Measurements from ENCODE around the gene WNT7B. TPM values are rescaled to one million over a fixed set of nuclear protein-coding genes. Genes with fewer than 3 reads are reported as not detected.

The WNT7B gene
- total RNA-seq, 1 experiment from 2014 or later = 66.9 TPM

DNA sequence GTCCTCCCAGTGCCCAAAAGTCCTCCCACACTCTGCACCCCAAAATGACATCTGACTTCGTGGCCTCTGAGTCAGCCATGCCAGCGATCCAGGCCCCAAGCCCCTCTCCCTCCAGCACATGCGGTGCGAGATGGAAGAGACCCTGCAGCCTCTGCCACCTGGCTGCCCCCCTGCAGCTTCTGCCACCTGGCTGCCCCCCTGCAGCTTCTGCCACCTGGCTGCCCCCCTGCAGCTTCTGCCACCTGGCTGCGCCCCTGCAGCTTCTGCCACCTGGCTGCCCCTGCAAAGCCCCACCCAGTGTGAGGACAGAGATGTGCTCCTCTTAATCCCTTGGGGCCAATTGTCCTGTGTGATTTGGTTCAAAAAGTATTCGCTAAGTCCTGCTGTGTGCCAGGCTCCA lies 68.0 kb downstream of the WNT7B start:
- TF ChIP-seq, protein P1, sequence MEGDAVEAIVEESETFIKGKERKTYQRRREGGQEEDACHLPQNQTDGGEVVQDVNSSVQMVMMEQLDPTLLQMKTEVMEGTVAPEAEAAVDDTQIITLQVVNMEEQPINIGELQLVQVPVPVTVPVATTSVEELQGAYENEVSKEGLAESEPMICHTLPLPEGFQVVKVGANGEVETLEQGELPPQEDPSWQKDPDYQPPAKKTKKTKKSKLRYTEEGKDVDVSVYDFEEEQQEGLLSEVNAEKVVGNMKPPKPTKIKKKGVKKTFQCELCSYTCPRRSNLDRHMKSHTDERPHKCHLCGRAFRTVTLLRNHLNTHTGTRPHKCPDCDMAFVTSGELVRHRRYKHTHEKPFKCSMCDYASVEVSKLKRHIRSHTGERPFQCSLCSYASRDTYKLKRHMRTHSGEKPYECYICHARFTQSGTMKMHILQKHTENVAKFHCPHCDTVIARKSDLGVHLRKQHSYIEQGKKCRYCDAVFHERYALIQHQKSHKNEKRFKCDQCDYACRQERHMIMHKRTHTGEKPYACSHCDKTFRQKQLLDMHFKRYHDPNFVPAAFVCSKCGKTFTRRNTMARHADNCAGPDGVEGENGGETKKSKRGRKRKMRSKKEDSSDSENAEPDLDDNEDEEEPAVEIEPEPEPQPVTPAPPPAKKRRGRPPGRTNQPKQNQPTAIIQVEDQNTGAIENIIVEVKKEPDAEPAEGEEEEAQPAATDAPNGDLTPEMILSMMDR (conservative IDR thresholded peaks at IDR 0.05) = no peak
- no peak for TF ChIP-seq EZH2 (IDR thresholded peaks at IDR 0.05; ENCODE audit: low read depth)
- intact Hi-C loops (cut with micrococcal nuclease; ENCODE audit: unreplicated experiment) = no loop called here
- ChIA-PET POLR2A (ENCODE audit: unreplicated experiment) (no interaction called here), CTCF (no interaction called here)
- DNase-seq = no peak
- Histone ChIP-seq H4K20me1 (ENCODE audit: insufficient read depth) (no peaks in the 10 kb centered on the region), H3K36me3 (ENCODE audit: low read depth) (no peaks in the 10 kb centered on the region), H3K9me2 (ENCODE audit: insufficient read depth) (no peaks in the 10 kb centered on the region), H2AFZ (no peak overlapping the region), H3K27ac (no peak overlapping the region), H3K4me2 (no peak overlapping the region), H3K9me3 (ENCODE audit: insufficient read depth, low read depth) (0 out of 2 replicates have a peak, but pooled peaks cover 2% of the 10 kb centered on the region), H3K4me3 (no peak overlapping the region), H3K27me3 (ENCODE audit: insufficient read depth, low read depth) (no peaks in the 10 kb centered on the region), H3K4me1 (replicated peaks; ENCODE audit: insufficient read depth) (peaks cover 36% of the 10 kb centered on the region), H3F3A (ENCODE audit: insufficient read depth, low read depth) (peaks cover 28% of the 10 kb centered on the region; the same call in 1 of the 2 replicates), H3K79me2 (ENCODE audit: low read depth) (no peaks in the 10 kb centered on the region)
- BruUV-seq (replicated peaks) = no TSS peak

DNA sequence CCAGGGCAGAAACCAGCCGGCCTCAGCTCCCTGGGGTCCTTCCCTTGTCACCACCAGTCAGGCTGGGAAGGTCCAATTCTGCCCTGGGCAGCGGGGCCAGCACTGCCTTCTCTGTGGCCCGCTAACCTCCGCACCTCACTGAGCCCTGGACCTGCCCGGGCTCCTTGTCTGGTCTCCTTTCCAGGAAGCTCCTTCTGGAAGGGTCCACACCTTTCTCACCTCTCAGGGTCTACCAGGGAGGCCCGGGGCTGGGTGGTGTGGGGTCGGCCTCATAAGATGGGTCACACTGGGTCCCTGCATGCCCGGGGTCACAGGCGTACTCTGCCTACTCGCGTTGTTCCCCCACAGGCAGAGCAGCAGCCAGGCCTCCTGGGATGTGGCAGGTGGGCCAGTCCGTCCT lies 69.0 kb downstream of the WNT7B start:
- intact Hi-C loops (cut with micrococcal nuclease; ENCODE audit: unreplicated experiment) = no loop called here
- DNase-seq = no peak
- no TSS peak for BruUV-seq (replicated peaks)
- H2AFZ ChIP-seq = no peak overlapping the region
- ChIA-PET CTCF (no interaction called here), POLR2A (ENCODE audit: unreplicated experiment) (no interaction called here)
- H3K9me2 ChIP-seq (ENCODE audit: insufficient read depth) = no peaks in the 10 kb centered on the region
- H3K4me2 ChIP-seq = no peak overlapping the region
- H3K27ac ChIP-seq = no peak overlapping the region
- H3F3A ChIP-seq (ENCODE audit: insufficient read depth, low read depth) = peaks cover 31% of the 10 kb centered on the region; the same call in 1 of the 2 replicates
- H3K27me3 ChIP-seq (ENCODE audit: insufficient read depth, low read depth) = no peaks in the 10 kb centered on the region
- H3K4me3 ChIP-seq = no peak overlapping the region
- no peaks in the 10 kb centered on the region for H4K20me1 ChIP-seq (ENCODE audit: insufficient read depth)
- TF ChIP-seq, protein P1 (conservative IDR thresholded peaks at IDR 0.05) = no peak
- no peak for TF ChIP-seq EZH2 (IDR thresholded peaks at IDR 0.05; ENCODE audit: low read depth)
- H3K79me2 ChIP-seq (ENCODE audit: low read depth) = no peaks in the 10 kb centered on the region
- peaks cover 36% of the 10 kb centered on the region for H3K4me1 ChIP-seq (replicated peaks; ENCODE audit: insufficient read depth)
- no peaks in the 10 kb centered on the region for H3K36me3 ChIP-seq (ENCODE audit: low read depth)
- no peaks in the 10 kb centered on the region for H3K9me3 ChIP-seq (ENCODE audit: insufficient read depth, low read depth)

DNA sequence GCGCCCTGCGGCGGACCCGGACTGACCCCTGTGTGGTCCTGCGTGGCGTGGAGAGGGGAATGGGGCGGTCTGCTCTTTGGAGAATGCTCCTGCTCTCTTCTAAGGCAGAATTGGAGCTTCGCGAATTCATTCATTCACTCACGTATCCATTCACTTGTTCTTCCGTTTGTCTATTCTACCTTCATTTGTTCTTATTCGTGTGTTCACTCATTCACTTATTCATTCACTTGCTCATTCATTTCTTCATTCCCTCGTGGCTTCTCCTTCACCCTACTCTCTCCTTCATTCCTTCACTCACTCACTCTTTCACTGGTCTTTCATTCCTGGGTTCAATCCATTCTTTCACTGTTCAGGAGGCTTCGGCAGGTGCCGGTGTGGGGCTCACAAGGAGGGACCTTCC lies 69.6 kb downstream of the WNT7B start:
- no peaks in the 10 kb centered on the region for H3K9me2 ChIP-seq (ENCODE audit: insufficient read depth)
- no peak overlapping the region for H3K4me3 ChIP-seq
- no peaks in the 10 kb centered on the region for H3K36me3 ChIP-seq (ENCODE audit: low read depth)
- no TSS peak for BruUV-seq (replicated peaks)
- no peaks in the 10 kb centered on the region for H3K79me2 ChIP-seq (ENCODE audit: low read depth)
- no peaks in the 10 kb centered on the region for H4K20me1 ChIP-seq (ENCODE audit: insufficient read depth)
- no peak overlapping the region for H3K27ac ChIP-seq
- ChIA-PET POLR2A (ENCODE audit: unreplicated experiment) (no interaction called here), CTCF (no interaction called here)
- intact Hi-C loops (cut with micrococcal nuclease; ENCODE audit: unreplicated experiment) = no loop called here
- H3K4me1 ChIP-seq (replicated peaks; ENCODE audit: insufficient read depth) = peaks cover 35% of the 10 kb centered on the region
- no peaks in the 10 kb centered on the region for H3K9me3 ChIP-seq (ENCODE audit: insufficient read depth, low read depth)
- no peaks in the 10 kb centered on the region for H3K27me3 ChIP-seq (ENCODE audit: insufficient read depth, low read depth)
- no peak for TF ChIP-seq EZH2 (IDR thresholded peaks at IDR 0.05; ENCODE audit: low read depth)
- TF ChIP-seq, protein P1 (conservative IDR thresholded peaks at IDR 0.05) = no peak
- no peak for DNase-seq
- H3F3A ChIP-seq (ENCODE audit: insufficient read depth, low read depth) = peaks cover 33% of the 10 kb centered on the region; the same call in 1 of the 2 replicates
- H3K4me2 ChIP-seq = no peak overlapping the region
- H2AFZ ChIP-seq = no peak overlapping the region

Measured in PC-9 (cell line).